Tibial nerve (tissue), 4 donors: Measurements from ENCODE around the gene RNF126. TPM values are rescaled to one million over a fixed set of nuclear protein-coding genes. Genes with fewer than 3 reads are reported as not detected.

Experiments
- DNase-seq, 2 donors: peaks; one replicate each; pipeline ENCODE4 v3.0.0-alpha.2; 2019; ENCODE audit warnings: low spot score in 2 of 2
- H3K27ac ChIP-seq, 4 donors: fragments of 200-600 bp; sonication (generic) in 3 of 4; one replicate each; pipeline ENCODE4 v1.5.1; 2017 to 2019; ENCODE audit warnings: mild to moderate bottlenecking in 1 of 4
- H3K27me3 ChIP-seq, 2 donors: fragments of 200-600 bp; sonication (generic) in 1 of 2; one replicate each; pipeline versions ENCODE4 v1.5.1 to v1.6.0; 2017 to 2019
- H3K36me3 ChIP-seq, 3 donors: fragments of 200-600 bp; sonication (generic); one replicate each; pipeline ENCODE4 v1.5.1; 2018 to 2019
- H3K4me1 ChIP-seq, 4 donors: fragments of 200-600 bp; sonication (generic) in 3 of 4; one replicate each; pipeline ENCODE4 v1.5.1; 2017 to 2019
- H3K4me3 ChIP-seq, 4 donors: fragments of 200-600 bp; sonication (generic) in 3 of 4; one replicate each; pipeline ENCODE4 v1.5.1; 2017 to 2019; ENCODE audit warnings: mild to moderate bottlenecking in 1 of 4, moderate library complexity in 1 of 4
- H3K9me3 ChIP-seq, 4 donors: fragments of 200-600 bp; sonication (generic) in 3 of 4; one replicate each; pipeline ENCODE4 v1.5.1; 2017 to 2019
- EP300 ChIP-seq, 2 donors: sonication (generic); formaldehyde crosslinking; IDR thresholded peaks; one replicate each; pipeline ENCODE4 v1.6.1; 2017; ENCODE audit warnings: antibody characterized with exemption in 2 of 2, mild to moderate bottlenecking in 1 of 2
- POLR2A ChIP-seq, 2 donors: fragments of 450-650 bp; IDR thresholded peaks; one replicate each; pipeline ENCODE4 v1.6.1; 2017; ENCODE audit warnings: antibody characterized with exemption in 2 of 2, mild to moderate bottlenecking in 2 of 2, moderate library complexity in 2 of 2
- WGBS, 2 donors: methylation state at CpG; one replicate each; pipeline ENCODE4 v1.1.5; 2018; 5-methylcytosine and 5-hydroxymethylcytosine counted together
- total RNA-seq, 4 donors: library from RNA; depleted of rRNA; stranded (reverse); fragments of >200 nt; gene quantifications; one replicate each; pipeline ENCODE4 v1.1.0, GENCODE V29; 2016
- TF ChIP-seq, protein P1 (sequence below), 5 experiments: fragments of 200-600 bp in 3 of 5; fragments of 450-650 bp in 2 of 5; sonication (generic) in 3 of 5; IDR thresholded peaks; one replicate each; pipeline ENCODE4 v1.5.1; 2016 to 2019; ENCODE audit warnings: antibody characterized with exemption in 5 of 5, mild to moderate bottlenecking in 3 of 5, moderate library complexity in 2 of 5

The RNF126 gene
- total RNA-seq, 4 donors from 2014 or later, result 38.0 to 90.9 (median 55.3) TPM

DNA sequence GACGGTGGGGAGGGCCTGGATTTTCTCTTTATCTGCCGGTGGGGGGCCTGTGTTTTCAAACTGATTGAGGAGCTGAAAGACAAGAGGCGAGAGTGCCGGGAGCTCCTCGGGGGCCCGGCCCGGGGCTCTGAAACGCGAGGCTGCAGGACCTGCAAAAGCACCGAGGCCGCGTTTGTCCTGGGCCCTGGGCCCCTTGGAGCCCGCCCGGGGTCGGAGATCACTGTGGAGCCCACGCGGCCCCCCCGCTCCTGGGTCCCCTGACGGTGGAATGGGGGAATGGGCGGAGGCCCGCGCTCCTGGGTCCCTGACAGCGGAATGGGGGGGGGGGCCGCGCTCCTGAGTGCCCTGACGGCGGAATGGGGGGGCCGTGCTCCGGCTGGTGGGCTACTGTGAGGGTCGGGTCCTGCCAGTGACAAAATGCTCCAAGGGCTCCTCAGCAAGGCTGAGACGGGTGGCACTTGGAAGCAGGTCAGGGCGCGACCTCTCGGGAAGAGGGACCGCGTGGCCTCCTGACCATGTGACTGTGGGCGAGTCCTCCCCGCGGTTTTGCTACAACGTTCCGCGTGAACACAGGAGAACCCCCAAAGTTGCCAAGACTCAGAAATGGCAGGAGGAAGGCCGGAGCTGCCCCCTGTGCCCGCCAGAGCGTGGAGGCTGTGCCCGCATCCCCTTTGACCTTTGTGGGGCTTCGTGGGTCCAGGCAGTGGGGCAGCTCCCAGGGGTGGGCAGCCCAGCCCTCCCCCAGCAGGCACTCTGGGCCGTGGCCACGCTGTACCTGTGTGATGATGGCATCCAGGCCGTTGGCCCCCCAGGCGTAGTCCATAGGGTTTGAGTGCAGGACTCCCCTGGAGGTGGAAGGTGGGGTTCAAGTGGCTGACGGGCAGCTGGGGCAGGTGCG is 13.9 kb downstream of the RNF126 start:
- no peak overlapping the region for H3K4me3 ChIP-seq
- H3K4me1 ChIP-seq, result no peaks in the 10 kb centered on the region
- peaks cover 0 to 100% (median 35%) of the 10 kb centered on the region in 3 donors for H3K36me3 ChIP-seq
- H3K9me3 ChIP-seq, result no peaks in the 10 kb centered on the region
- no peaks in the 10 kb centered on the region for H3K27me3 ChIP-seq
- 84 to 88% methylated on average over 36 to 45 of the region's 53 CpGs for WGBS, 2 donors
- DNase-seq, result no peak
- no peak overlapping the region for H3K27ac ChIP-seq
- no peak for TF ChIP-seq POLR2A (IDR thresholded peaks at IDR 0.05)
- TF ChIP-seq, protein P1, sequence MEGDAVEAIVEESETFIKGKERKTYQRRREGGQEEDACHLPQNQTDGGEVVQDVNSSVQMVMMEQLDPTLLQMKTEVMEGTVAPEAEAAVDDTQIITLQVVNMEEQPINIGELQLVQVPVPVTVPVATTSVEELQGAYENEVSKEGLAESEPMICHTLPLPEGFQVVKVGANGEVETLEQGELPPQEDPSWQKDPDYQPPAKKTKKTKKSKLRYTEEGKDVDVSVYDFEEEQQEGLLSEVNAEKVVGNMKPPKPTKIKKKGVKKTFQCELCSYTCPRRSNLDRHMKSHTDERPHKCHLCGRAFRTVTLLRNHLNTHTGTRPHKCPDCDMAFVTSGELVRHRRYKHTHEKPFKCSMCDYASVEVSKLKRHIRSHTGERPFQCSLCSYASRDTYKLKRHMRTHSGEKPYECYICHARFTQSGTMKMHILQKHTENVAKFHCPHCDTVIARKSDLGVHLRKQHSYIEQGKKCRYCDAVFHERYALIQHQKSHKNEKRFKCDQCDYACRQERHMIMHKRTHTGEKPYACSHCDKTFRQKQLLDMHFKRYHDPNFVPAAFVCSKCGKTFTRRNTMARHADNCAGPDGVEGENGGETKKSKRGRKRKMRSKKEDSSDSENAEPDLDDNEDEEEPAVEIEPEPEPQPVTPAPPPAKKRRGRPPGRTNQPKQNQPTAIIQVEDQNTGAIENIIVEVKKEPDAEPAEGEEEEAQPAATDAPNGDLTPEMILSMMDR (IDR thresholded peaks at IDR 0.05), result no peak
- TF ChIP-seq EP300 (IDR thresholded peaks at IDR 0.05), result no peak

DNA sequence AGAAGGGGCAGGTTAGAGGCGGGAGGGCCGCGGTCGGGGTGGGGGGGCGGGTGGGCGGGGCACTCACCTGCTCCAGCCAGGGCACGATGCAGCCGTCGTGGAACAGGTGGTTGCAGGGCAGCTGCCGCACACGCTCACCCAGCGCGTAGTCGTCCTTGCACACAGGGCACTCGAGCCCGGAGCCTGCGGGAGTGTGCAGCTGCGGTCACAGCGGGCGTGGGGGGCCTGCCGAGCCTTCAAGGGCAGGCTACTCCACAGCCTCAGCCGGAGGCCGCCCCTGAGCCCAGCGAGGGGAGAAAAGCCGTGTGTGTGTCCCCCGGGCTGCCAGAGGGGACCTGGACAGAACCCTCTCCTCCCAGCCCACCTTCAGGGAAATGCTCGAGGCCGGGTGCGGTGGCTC is 14.7 kb downstream of the RNF126 start:
- Histone ChIP-seq H3K36me3 (peaks cover 0 to 99% (median 35%) of the 10 kb centered on the region in 3 donors), H3K27ac (no peak overlapping the region), H3K4me3 (no peak overlapping the region), H3K27me3 (no peaks in the 10 kb centered on the region), H3K4me1 (no peaks in the 10 kb centered on the region), H3K9me3 (no peaks in the 10 kb centered on the region)
- DNase-seq, result no peak
- TF ChIP-seq EP300 (IDR thresholded peaks at IDR 0.05) (no peak), POLR2A (IDR thresholded peaks at IDR 0.05) (no peak)
- TF ChIP-seq, protein P1 (IDR thresholded peaks at IDR 0.05), result no peak
- WGBS, 2 donors, result 82 to 91% methylated on average over 15 to 19 of the region's 29 CpGs

DNA sequence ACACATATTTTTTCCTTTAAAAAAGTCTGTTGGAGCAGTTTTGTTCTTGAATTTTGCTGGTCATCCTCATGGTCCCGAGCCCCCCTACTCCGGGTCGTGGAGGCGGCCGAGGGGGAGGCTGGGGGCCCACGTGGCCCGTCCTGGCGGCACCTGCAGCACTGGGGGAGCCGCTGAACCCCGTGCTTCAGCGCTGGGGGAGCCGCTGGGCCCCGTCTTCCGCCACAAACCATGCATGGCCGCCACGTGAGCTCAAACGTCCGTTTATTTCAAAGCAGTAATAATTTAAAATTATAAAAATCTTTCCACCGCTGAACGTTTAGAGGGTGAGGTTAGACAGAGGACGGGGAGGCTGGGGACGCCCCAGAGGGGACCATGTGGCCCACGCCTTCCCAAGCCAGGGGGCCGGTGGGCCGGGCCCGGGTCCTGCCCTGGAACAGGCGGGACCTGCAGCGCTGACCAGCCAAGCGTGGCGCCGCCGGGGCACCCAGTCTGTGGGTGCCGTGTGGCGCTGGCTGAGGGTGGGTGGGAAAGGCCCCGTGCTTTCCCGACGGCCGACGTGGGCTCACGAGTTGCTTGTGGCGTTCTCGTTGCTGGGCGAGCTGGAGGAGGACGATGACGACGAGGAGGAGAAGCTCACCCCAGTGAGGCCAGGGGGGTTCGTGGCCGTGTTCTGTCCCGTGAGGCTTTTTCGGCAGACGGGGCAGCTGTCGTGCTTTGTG is 15.3 kb downstream of the RNF126 start:
- Histone ChIP-seq H3K4me1 (no peaks in the 10 kb centered on the region), H3K27me3 (no peaks in the 10 kb centered on the region), H3K4me3 (no peak overlapping the region), H3K27ac (no peak overlapping the region), H3K9me3 (no peaks in the 10 kb centered on the region), H3K36me3 (peaks cover 0 to 96% (median 35%) of the 10 kb centered on the region in 3 donors)
- TF ChIP-seq EP300 (IDR thresholded peaks at IDR 0.05), result no peak
- TF ChIP-seq POLR2A (IDR thresholded peaks at IDR 0.05), result no peak
- no peak for DNase-seq
- WGBS, 2 donors, result 88 to 93% methylated on average over 47 to 52 of the region's 52 CpGs

DNA sequence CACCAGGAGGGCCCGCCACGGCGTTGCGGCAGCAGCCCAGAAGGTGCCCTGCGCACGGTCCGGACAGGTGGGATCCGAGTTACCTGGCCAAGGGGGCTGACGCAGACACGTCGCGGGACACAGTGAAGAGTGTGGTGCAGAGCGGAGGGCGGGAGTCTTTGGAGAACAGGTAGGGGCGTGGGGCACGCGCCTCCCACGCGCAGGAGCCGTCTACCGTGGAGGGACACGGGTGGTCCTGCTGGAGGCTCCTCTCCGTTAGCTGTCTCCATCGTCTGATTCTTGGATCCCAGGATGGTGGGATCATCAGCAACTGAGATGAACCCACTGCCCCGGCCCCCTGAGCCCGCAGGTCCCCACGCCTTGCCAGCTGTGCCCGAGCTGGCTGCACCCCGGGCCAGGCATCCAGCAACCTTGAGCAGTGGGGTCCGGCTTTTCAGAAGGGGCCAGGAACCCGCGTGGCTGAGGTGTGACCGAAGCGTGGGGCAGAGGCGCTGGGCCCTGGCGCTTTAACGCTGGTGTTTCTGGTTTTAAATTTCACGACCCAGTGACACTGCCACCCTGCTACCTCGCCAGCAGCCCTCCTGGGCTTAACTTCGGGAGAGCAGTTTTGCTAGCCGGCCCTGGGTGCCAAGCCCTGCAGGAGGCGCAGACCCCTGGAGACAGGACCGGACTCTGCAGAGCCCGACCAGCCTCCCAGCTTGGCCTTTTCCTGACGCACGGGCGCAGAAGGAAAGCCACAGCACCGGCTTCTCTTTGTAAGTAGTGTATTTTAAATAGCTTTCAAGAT is 16.0 kb downstream of the RNF126 start:
- TF ChIP-seq, protein P1 (IDR thresholded peaks at IDR 0.05), result no peak
- TF ChIP-seq EP300 (IDR thresholded peaks at IDR 0.05) (no peak), POLR2A (IDR thresholded peaks at IDR 0.05) (no peak)
- DNase-seq, result no peak
- no peaks in the 10 kb centered on the region for H3K27me3 ChIP-seq
- H3K9me3 ChIP-seq, result no peaks in the 10 kb centered on the region
- peaks cover 0 to 88% (median 35%) of the 10 kb centered on the region in 3 donors for H3K36me3 ChIP-seq
- H3K4me3 ChIP-seq, result no peak overlapping the region
- WGBS, 2 donors, result 90 to 91% methylated on average over 43 to 48 of the region's 48 CpGs
- no peaks in the 10 kb centered on the region for H3K4me1 ChIP-seq
- H3K27ac ChIP-seq, result no peak overlapping the region
